Upper lobe of right lung (tissue), 1 donor: ENCODE data around the gene PRDM16. TPM values are rescaled to one million over a fixed set of nuclear protein-coding genes. Genes with fewer than 3 reads are reported as not detected.

Experiments used
- ATAC-seq: fragments of 200-7000 bp; cut with Tn5 transposase; one replicate; pipeline ENCODE4 v1.9.1; 2020; ENCODE audit warnings: mild to moderate bottlenecking, moderate library complexity
- DNase-seq: peaks from one replicate; pipeline ENCODE4 v3.0.0-alpha.2; 2020
- H3K27ac ChIP-seq: fragments of 200-600 bp; one replicate; pipeline ENCODE4 v1.8.0; 2022
- H3K27me3 ChIP-seq: fragments of 200-600 bp; one replicate; pipeline ENCODE4 v1.8.0; 2022; ENCODE audit warnings: mild to moderate bottlenecking
- H3K36me3 ChIP-seq: fragments of 200-600 bp; one replicate; pipeline ENCODE4 v1.8.0; 2022
- H3K4me1 ChIP-seq: fragments of 200-600 bp; one replicate; pipeline ENCODE4 v1.8.0; 2022
- H3K4me3 ChIP-seq: fragments of 200-600 bp; one replicate; pipeline ENCODE4 v1.8.0; 2022; ENCODE audit warnings: mild to moderate bottlenecking
- H3K9me3 ChIP-seq: fragments of 200-600 bp; one replicate; pipeline ENCODE4 v1.8.0; 2022
- intact Hi-C: fragments of 100-400 bp; cut with DNase I; formaldehyde crosslinking; loops from one replicate; pipeline ENCODE4 v1.11.0; 2022
- microRNA-seq: library from miRNA; unstranded; fragments of <30 nt; microRNA quantifications from one replicate; pipeline ENCODE4 v1.2.0, GENCODE V29; 2020; ENCODE audit warnings: borderline microRNAs expressed
- total RNA-seq: library from RNA; stranded (reverse); fragmentation: NEBNext Ultra II Directional; extraction: Animal tissue kit (Norgen Biotek cat#: 25700); gene quantifications from one replicate; pipeline ENCODE4 v1.2.1, GENCODE V29; 2021
- TF ChIP-seq, protein P1 (sequence below): fragments of 200-600 bp; IDR thresholded peaks from one replicate; pipeline ENCODE4 v1.8.0; 2022; ENCODE audit warnings: antibody characterized with exemption
- donor health status: DM: no; HTN: yes; CAD: no; lungs with severe emphysema.

PRDM16 gene
- total RNA-seq, 1 donor from 2014 or later: 21.0 TPM

DNA sequence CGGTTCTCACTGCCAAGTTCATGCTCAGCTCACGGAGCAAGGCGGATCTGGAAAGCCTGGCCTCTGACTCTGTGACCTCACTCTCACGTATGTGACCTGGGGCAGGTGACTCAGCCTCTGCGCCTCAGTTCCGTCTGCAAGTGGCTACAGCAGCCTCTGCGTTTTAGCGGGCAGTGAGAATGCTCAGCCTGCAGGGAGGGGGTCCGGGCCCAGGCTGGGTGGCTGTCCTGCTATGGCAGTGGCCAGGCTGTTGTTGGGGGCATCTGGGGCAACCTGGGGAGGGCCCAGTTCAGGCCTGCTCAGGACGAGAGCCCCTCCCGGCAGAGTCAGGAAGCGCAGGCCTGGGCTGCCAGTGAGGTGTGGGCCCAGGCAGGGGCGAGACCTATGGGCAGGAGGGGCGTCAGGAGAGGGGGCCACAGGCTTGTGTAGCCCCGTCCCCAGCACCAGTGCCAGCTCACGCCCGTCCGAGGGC lies 413.4 kb downstream of the PRDM16 start:
- Histone ChIP-seq H3K4me3 (no peak overlapping the region), H3K36me3 (no peaks in the 10 kb centered on the region), H3K4me1 (no peaks in the 10 kb centered on the region), H3K9me3 (no peaks in the 10 kb centered on the region), H3K27me3 (no peaks in the 10 kb centered on the region), H3K27ac (no peak overlapping the region)
- TF ChIP-seq, protein P1, sequence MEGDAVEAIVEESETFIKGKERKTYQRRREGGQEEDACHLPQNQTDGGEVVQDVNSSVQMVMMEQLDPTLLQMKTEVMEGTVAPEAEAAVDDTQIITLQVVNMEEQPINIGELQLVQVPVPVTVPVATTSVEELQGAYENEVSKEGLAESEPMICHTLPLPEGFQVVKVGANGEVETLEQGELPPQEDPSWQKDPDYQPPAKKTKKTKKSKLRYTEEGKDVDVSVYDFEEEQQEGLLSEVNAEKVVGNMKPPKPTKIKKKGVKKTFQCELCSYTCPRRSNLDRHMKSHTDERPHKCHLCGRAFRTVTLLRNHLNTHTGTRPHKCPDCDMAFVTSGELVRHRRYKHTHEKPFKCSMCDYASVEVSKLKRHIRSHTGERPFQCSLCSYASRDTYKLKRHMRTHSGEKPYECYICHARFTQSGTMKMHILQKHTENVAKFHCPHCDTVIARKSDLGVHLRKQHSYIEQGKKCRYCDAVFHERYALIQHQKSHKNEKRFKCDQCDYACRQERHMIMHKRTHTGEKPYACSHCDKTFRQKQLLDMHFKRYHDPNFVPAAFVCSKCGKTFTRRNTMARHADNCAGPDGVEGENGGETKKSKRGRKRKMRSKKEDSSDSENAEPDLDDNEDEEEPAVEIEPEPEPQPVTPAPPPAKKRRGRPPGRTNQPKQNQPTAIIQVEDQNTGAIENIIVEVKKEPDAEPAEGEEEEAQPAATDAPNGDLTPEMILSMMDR: no peak
- DNase-seq (no peak), ATAC-seq (peak; percentile 16)
- intact Hi-C loops: no loop called here

DNA sequence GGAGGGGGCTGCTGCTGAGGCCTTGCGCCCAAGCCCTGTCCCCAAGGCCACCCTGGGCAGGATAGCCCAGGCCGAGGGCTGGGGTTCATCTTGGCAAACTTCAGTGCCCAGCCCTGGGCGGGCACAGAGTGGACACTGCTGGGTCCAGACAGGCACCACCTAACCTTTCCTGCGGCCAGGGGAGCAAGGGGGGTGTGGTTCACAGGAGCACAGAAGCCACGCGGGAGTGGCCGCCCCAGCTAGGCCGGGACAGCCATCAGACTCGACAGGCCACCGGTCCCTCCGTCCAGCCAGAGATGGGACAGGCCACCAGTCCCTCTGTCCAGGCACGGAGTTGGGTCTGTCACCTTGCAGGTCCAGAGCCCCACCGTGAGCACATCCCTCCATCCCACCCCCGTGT lies 414.4 kb downstream of the PRDM16 start:
- no peak overlapping the region for H3K27ac ChIP-seq
- H3K4me1 ChIP-seq: no peaks in the 10 kb centered on the region
- no peaks in the 10 kb centered on the region for H3K9me3 ChIP-seq
- H3K27me3 ChIP-seq: no peaks in the 10 kb centered on the region
- intact Hi-C loops: no loop called here
- no peak overlapping the region for H3K4me3 ChIP-seq
- TF ChIP-seq, protein P1: no peak
- DNase-seq: no peak
- no peaks in the 10 kb centered on the region for H3K36me3 ChIP-seq
- peak; percentile 2 for ATAC-seq

DNA sequence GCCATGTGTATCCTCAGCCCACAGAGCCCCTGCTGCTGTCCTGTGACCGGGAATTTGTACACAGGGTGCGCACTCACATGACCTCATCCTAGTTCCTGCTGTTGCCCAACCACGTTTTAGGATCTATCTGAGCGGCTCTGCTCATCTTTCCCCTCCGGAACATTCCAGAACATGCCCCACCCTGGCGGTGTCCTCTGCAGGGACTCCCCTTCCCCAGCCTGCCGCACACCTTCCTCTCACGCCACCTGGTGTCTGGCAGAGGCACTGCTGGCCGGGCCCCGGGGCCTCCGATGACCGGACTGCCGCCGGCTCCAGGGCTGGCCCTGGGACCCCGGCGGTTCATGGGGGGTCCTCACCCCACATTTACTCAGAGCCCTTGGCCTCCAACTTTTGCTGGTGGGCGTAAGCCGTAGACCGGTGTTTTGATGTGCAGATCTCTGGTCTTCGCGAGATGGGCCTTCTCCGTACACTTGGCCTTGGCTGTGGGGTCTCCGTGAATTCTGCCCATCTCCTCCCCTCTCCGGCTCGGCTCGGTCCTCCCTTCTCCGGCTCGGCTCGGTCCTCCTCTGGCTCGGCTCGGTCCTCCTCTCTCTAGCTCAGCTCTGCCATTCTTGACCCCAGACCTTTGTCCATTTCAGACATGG lies 414.9 kb downstream of the PRDM16 start:
- ATAC-seq: peak; percentile 62
- Histone ChIP-seq H3K9me3 (no peaks in the 10 kb centered on the region), H3K36me3 (no peaks in the 10 kb centered on the region), H3K4me3 (no peak overlapping the region), H3K27ac (no peak overlapping the region), H3K4me1 (no peaks in the 10 kb centered on the region), H3K27me3 (no peaks in the 10 kb centered on the region)
- intact Hi-C loops: no loop called here
- DNase-seq: no peak
- TF ChIP-seq, protein P1: peak; percentile 81

DNA sequence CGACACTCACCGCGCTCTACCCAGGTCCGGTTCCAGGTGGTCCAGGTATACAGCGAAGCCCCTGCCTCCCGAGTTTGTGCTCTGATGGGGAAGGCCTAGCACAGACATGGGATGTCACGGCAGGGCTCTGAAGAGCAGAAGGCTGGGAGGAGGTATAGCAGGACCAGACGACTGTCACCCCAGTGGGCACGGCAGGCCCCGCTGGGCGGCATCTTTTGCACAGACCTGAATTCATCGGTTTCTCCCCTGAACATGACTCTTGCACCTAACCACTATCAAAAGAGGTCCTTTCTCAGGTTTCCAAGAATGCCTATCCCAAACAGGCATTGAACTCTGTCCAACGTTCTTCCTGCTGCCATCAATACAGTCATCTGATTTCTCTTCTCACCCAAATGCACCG lies 416.0 kb downstream of the PRDM16 start:
- Histone ChIP-seq H3K27me3 (no peaks in the 10 kb centered on the region), H3K4me1 (no peaks in the 10 kb centered on the region), H3K4me3 (no peak overlapping the region), H3K9me3 (no peaks in the 10 kb centered on the region), H3K36me3 (peaks cover 5% of the 10 kb centered on the region), H3K27ac (no peak overlapping the region)
- no peak for ATAC-seq
- intact Hi-C loops: no loop called here
- TF ChIP-seq, protein P1: no peak
- no peak for DNase-seq

Small RNA genes within 50 kb of the gene (microRNA-seq; reads per million reads assigned to microRNA genes)
- gene MIR4251: not detected

Other genes starting within 250 kb of the PRDM16 start
- not detected for gene ACTRT2, start 47.7 kb upstream of the PRDM16 start, total RNA-seq